Amniotic epithelial cell (primary cell): ENCODE results near the gene THBS2.
A peak's percentile ranks its signal among the peaks of the same experiment; 100 is the strongest.
"Not testable (repeated sequence)": the region's sequence is repeated elsewhere in the genome, so short reads cannot be mapped to it uniquely, and the experiment has no call there.

Source experiments
- DNase-seq: peaks from one replicate; pipeline ENCODE4 v3.0.0-alpha.2; 2010; ENCODE audit warnings: low read depth

Gene THBS2

GRCh38 chr6:169183233-169183632 is 70.4 kb downstream of the THBS2 start:
- no peak for DNase-seq

GRCh38 chr6:169179831-169180230 is 73.8 kb downstream of the THBS2 start:
- DNase-seq = not testable (repeated sequence)

- no peak for DNase-seq
These were observed 76.0 kb downstream of the THBS2 start for GRCh38 chr6:169177516-169178166.

- no peak for DNase-seq
These were observed 77.2 kb downstream of the THBS2 start for GRCh38 chr6:169176361-169176991.

- DNase-seq = no peak
These were observed 78.2 kb downstream of the THBS2 start for GRCh38 chr6:169175360-169175887.

GRCh38 chr6:169174516-169175359 is 78.9 kb downstream of the THBS2 start:
- DNase-seq = no peak

GRCh38 chr6:169173532-169174268 is 79.9 kb downstream of the THBS2 start:
- peak; percentile 61 for DNase-seq

- peak; percentile 65 for DNase-seq
These were observed 80.7 kb downstream of the THBS2 start for GRCh38 chr6:169172946-169173345.

GRCh38 chr6:169172456-169172855 is 81.2 kb downstream of the THBS2 start:
- peak; percentile 91 for DNase-seq

GRCh38 chr6:169171951-169172350 is 81.7 kb downstream of the THBS2 start:
- DNase-seq = no peak

GRCh38 chr6:169171016-169171415 is 82.6 kb downstream of the THBS2 start:
- no peak for DNase-seq

- no peak for DNase-seq
These were observed 83.1 kb downstream of the THBS2 start for GRCh38 chr6:169170583-169170955.

GRCh38 chr6:169169941-169170582 is 83.6 kb downstream of the THBS2 start:
- DNase-seq = no peak

- no peak for DNase-seq
These were observed 84.3 kb downstream of the THBS2 start for GRCh38 chr6:169169375-169169774.

- no peak for DNase-seq
These were observed 84.9 kb downstream of the THBS2 start for GRCh38 chr6:169168706-169169105.

GRCh38 chr6:169168302-169168630 is 85.4 kb downstream of the THBS2 start:
- no peak for DNase-seq

GRCh38 chr6:169167581-169168301 is 85.9 kb downstream of the THBS2 start:
- DNase-seq = peak; percentile 96

- no peak for DNase-seq
These were observed 86.6 kb downstream of the THBS2 start for GRCh38 chr6:169166896-169167580.
